GM23248 (cell line): ENCODE results near the gene BTD.

ENCODE experiments used
- EZH2 ChIP-seq: fragments of 200-600 bp; sonication (generic); IDR thresholded peaks from 2 replicates; pipeline ENCODE4 v1.6.1; 2018; ENCODE audit warnings: antibody characterized with exemption, mild to moderate bottlenecking; ENCODE audit not compliant: insufficient read depth, poor library complexity, severe bottlenecking
- EZH2phosphoT487 ChIP-seq: fragments of 200-600 bp; sonication (generic); IDR thresholded peaks from 2 replicates; pipeline ENCODE4 v1.6.1; 2018; ENCODE audit warnings: antibody characterized with exemption, moderate library complexity, mild to moderate bottlenecking, low read depth; ENCODE audit not compliant: insufficient read depth

DNA sequence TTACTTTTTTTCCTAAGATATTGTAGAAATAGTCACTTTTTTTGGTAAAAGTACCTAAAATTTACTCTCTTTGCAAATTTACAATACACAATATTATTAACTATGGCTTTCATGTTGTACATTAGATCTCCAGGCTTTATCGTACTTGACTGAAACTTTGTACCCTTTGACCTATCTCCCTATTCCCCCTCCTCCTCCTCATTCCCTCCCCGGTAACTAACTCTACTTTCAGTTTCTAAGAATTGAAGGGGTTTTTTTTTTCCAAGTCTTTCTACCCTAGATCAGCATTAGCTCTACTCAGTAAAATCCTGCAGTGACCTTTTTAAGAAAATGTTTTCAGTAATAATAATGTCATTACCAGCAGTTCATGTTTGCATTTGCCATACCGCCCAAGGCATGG, 10.3 kb upstream of the BTD start:
- TF ChIP-seq EZH2, result no peak
- TF ChIP-seq EZH2phosphoT487, result no peak
